NCI-H510A treated with DMSO at 0.1 percent for 48 hours (cell line): Measurements from ENCODE around the gene KLRF1.
"Not testable (repeated sequence)": the region's sequence is repeated elsewhere in the genome, so short reads cannot be mapped to it uniquely, and the experiment has no call there.

Source experiments
- DNase-seq: peaks from one replicate; lab custom pipeline; 2025; lab: John Stamatoyannopoulos, UW

Gene KLRF1

GRCh38 chr12:9870286-9870866 lies 43.1 kb downstream of the KLRF1 start:
- DNase-seq = no peak

- DNase-seq = no peak
These were observed 44.9 kb downstream of the KLRF1 start for GRCh38 chr12:9872162-9872561.

GRCh38 chr12:9872742-9873141 lies 45.5 kb downstream of the KLRF1 start:
- no peak for DNase-seq

GRCh38 chr12:9876120-9876519 lies 48.8 kb downstream of the KLRF1 start:
- DNase-seq = not testable (repeated sequence)

DNA sequence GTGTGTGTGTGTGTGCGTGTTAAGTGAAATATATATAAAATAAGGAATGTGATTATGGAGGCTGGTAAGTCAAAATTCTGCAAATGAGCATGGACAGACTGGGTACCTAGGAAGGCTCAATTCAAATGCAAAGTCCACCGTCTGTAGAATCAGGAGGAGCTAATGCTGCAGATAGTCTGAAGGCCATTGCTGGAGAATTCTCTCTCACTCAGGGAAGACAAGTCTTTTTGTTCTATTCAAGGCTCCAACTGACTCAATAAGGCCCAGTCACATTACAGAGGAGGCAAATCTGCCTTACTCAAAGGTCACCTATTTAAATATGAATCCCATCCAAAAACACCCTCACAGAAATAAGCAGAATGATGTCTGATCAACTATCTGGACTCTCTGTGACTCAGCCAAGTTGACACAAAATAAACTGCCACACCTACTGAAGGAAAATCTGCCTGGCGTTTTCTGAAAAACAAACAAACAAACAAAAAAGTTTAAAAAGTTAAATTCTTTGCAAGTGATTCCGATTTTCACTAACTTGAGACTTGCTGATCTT lies 53.3 kb downstream of the KLRF1 start:
- DNase-seq = no peak

DNA sequence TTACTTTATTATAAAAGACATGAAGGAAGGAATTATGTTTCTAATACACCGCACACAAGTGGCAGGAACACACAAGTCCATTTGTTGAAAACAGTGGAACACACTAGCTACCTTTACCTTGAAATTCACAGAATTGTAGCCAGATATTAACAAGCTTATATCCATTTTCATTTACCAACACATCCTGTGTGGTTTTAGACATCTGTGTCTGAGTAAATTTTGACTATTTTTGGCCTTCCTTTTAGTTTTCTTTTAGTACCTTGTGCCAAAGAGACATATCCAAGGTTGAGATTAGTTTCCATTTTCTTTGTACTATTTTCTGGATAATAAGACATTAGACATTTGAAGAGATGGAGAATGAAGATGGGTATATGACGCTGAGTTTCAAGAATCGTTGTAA lies 54.0 kb downstream of the KLRF1 start, which contains the start of gene KLRF2:
TSS of gene KLRF2 (plus strand) at position 244 of the 400 bp plus-strand sequence. CDS start at position 351, 107 bp downstream.
- no peak for DNase-seq

GRCh38 chr12:9881988-9882387 lies 54.7 kb downstream of the KLRF1 start:
- DNase-seq = no peak

GRCh38 chr12:9883175-9883574 lies 55.9 kb downstream of the KLRF1 start:
- DNase-seq = no peak

GRCh38 chr12:9888665-9889273 lies 61.5 kb downstream of the KLRF1 start:
- DNase-seq = no peak
